Stomach (tissue), 9 donors: Measurements from ENCODE around the gene C4B. TPM values are rescaled to one million over a fixed set of nuclear protein-coding genes. Genes with fewer than 3 reads are reported as not detected.
"Not testable (repeated sequence)": the region's sequence is repeated elsewhere in the genome, so short reads cannot be mapped to it uniquely, and the experiment has no call there.

Source experiments
- DNase-seq, 2 donors: peaks; one replicate each; pipeline versions ENCODE4 v3.0.0 to v3.0.0-alpha.2; 2013 to 2019
- H3K27ac ChIP-seq, 5 donors: fragments of 200-600 bp in 4 of 5; sonication (generic) in 4 of 5; one replicate each; pipeline ENCODE4 v1.5.1; 2013 to 2019; ENCODE audit warnings: mild to moderate bottlenecking in 1 of 5, moderate library complexity in 1 of 5
- H3K27me3 ChIP-seq, 3 donors: fragments of 200-600 bp; sonication (generic); one replicate each; pipeline ENCODE4 v1.5.1; 2017 to 2019; ENCODE audit warnings: mixed run types in 1 of 3
- H3K36me3 ChIP-seq, 4 donors: fragments of 200-600 bp; sonication (generic); 1 replicate in 3 of 4; 2 replicates in 1 of 4; pipeline ENCODE4 v1.5.1; 2016 to 2019
- H3K4me1 ChIP-seq, 4 donors: fragments of 200-600 bp; sonication (generic); one replicate each; pipeline ENCODE4 v1.5.1; 2016 to 2019
- H3K4me3 ChIP-seq, 4 donors: fragments of 200-600 bp; sonication (generic) in 3 of 4; one replicate each; pipeline ENCODE4 v1.5.1; 2016 to 2019; ENCODE audit warnings: mild to moderate bottlenecking in 1 of 4
- H3K9me3 ChIP-seq, 4 donors: fragments of 200-600 bp; sonication (generic); one replicate each; pipeline ENCODE4 v1.5.1; 2016 to 2019
- EP300 ChIP-seq: sonication (generic); formaldehyde crosslinking; IDR thresholded peaks from one replicate; pipeline ENCODE4 v1.6.1; 2017; ENCODE audit warnings: antibody characterized with exemption
- POLR2A ChIP-seq, 4 donors: fragments of 450-650 bp; IDR thresholded peaks; one replicate each; pipeline ENCODE4 v1.6.1; 2016; ENCODE audit warnings: antibody characterized with exemption in 4 of 4, control low read depth in 2 of 4, mild to moderate bottlenecking in 1 of 4, moderate library complexity in 1 of 4
- POLR2AphosphoS5 ChIP-seq, 3 donors: sonication (generic); formaldehyde crosslinking; IDR thresholded peaks; one replicate each; pipeline ENCODE4 v1.6.1; 2016; ENCODE audit warnings: antibody characterized with exemption in 3 of 3
- WGBS, 5 donors: extraction: QIAGEN DNeasy Blood & Tissue Kit in 3 of 5; methylation state at CpG; one replicate each; pipeline versions ENCODE4 v1.1.5 to v1.1.7; 2013 to 2018; 5-methylcytosine and 5-hydroxymethylcytosine counted together
- intact Hi-C: fragments of 100-400 bp; cut with DNase I; formaldehyde crosslinking; loops from one replicate; pipeline ENCODE4 v1.15.1; 2023; ENCODE audit warnings: low total_unique reads
- polyA plus RNA-seq, 3 donors: library from polyadenylated mRNA; stranded (reverse); fragments of 200-250 nt; gene quantifications; one replicate each; pipeline ENCODE4 v1.2.3, GENCODE V29; 2013
- total RNA-seq, 5 donors: library from RNA; depleted of rRNA; stranded (reverse); fragments of >200 nt; gene quantifications; one replicate each; pipeline versions ENCODE4 v1.1.0 to v1.2.3, GENCODE V29; 2014 to 2016
- TF ChIP-seq, protein P1 (sequence below), 7 experiments: fragments of 450-650 bp in 4 of 7; fragments of 200-600 bp in 3 of 7; sonication (generic) in 3 of 7; IDR thresholded peaks; one replicate each; pipeline ENCODE4 v1.5.1; 2016 to 2019; ENCODE audit warnings: antibody characterized with exemption in 7 of 7, control low read depth in 2 of 7, mild to moderate bottlenecking in 1 of 7
- donor health status: healthy with polysubstance abuse.
- donor health status: Bipolar disorder and iron deficiency.
- donor health status: healthy.

C4B gene
- total and polyA plus RNA-seq, 8 donors: 14.9 to 108 (median 43.3) TPM

DNA sequence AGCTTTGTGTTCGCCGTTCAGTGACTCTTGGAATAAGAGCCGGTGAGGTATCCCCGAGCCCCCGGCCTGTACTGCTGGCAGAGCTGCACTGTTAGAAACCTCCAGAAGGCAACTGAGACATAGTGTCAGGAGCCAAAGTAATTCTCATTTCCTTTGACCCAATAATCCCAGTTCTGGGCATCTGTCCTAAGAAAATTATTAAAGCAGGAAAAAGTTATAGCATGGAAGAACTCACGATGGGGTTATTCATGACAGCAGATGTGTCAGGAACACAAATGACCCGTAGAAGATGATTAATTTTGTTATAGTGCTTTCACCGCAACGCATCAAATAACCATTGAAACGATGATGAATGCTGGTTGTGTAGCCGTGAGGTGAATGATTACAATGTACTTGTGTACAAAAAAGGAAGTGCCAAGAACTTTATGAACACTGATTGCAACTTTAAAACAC lies 43.9 kb downstream of the C4B start:
- Histone ChIP-seq H3K4me1 (no peaks in the 10 kb centered on the region), H3K27ac (no peak overlapping the region), H3K4me3 (no peak overlapping the region), H3K27me3 (no peaks in the 10 kb centered on the region), H3K36me3 (peaks cover 0 to 47% (median 32%) of the 10 kb centered on the region in 4 donors), H3K9me3 (no peaks in the 10 kb centered on the region)
- DNase-seq: no peak
- 74 to 86% (median 81%) methylated on average over 11 of the region's 11 CpGs for WGBS, 5 donors
- TF ChIP-seq, protein P1, sequence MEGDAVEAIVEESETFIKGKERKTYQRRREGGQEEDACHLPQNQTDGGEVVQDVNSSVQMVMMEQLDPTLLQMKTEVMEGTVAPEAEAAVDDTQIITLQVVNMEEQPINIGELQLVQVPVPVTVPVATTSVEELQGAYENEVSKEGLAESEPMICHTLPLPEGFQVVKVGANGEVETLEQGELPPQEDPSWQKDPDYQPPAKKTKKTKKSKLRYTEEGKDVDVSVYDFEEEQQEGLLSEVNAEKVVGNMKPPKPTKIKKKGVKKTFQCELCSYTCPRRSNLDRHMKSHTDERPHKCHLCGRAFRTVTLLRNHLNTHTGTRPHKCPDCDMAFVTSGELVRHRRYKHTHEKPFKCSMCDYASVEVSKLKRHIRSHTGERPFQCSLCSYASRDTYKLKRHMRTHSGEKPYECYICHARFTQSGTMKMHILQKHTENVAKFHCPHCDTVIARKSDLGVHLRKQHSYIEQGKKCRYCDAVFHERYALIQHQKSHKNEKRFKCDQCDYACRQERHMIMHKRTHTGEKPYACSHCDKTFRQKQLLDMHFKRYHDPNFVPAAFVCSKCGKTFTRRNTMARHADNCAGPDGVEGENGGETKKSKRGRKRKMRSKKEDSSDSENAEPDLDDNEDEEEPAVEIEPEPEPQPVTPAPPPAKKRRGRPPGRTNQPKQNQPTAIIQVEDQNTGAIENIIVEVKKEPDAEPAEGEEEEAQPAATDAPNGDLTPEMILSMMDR (IDR thresholded peaks at IDR 0.05): no peak
- TF ChIP-seq POLR2AphosphoS5 (IDR thresholded peaks at IDR 0.05) (no peak), POLR2A (IDR thresholded peaks at IDR 0.05) (no peak), EP300 (no peak)
- intact Hi-C loops: no loop called here

DNA sequence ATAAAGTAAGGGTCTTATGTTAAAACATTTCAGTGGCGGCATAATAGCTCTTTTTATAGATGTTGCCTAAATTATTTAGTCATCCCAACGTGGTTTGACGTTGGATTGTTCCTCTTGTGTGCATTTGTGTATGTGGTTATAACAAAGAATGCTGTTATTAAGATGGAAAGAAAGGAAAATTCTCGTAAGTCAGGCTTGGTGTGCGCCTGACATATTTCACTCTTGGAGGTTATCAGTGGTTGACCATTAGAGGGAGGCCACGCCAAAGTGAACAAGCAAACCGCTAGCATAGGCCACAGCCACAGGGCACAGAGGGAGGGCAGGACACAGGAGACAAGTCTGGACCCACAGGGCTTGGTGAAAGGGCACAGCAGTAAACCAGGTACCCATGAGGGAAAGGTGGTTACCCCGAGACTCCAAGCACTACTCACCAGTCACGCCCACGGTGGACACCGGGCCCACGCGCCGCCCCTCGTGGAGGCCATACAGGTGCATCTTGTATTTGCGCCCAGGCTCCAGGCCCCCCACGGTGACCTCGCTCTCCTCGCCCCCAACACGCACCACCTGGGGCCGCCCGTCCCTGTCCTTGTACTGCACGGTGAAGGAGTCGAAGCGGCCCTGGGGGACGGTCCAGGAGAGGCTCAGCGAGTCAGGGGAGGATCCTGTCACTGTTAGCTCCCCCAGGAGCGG lies 46.5 kb downstream of the C4B start:
- intact Hi-C loops: no loop called here
- Histone ChIP-seq H3K9me3 (no peaks in the 10 kb centered on the region), H3K36me3 (peaks cover 3 to 49% (median 39%) of the 10 kb centered on the region in 4 donors), H3K4me1 (no peaks in the 10 kb centered on the region), H3K27me3 (no peaks in the 10 kb centered on the region), H3K27ac (no peak overlapping the region), H3K4me3 (no peak overlapping the region)
- no peak for DNase-seq
- TF ChIP-seq EP300 (no peak), POLR2A (IDR thresholded peaks at IDR 0.05) (no peak), POLR2AphosphoS5 (IDR thresholded peaks at IDR 0.05) (no peak)
- TF ChIP-seq, protein P1 (IDR thresholded peaks at IDR 0.05): no peak
- WGBS, 5 donors: 77 to 87% (median 77%) methylated on average over 23 to 28 of the region's 28 CpGs

DNA sequence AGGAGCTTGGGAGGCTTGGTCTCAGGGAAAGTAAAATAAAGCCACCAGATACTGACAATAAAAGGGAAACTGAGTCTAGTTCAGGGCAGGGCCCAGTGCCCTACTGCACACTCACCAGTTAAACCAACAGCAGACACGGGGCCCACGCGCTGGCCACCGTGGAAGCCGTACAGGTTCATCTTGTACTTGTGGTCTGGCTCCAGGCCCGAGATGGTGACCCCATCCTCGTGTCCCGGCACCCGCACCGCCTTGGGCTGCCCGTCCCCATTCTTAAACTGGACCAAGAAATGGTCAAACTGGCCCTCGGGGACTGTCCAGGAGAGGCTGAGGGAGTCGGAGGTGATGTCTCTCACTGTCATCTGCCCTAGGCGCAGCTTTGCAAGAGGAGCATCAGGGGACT lies 50.1 kb downstream of the C4B start:
- intact Hi-C loops: no loop called here
- Histone ChIP-seq H3K27me3 (no peaks in the 10 kb centered on the region), H3K4me1 (no peaks in the 10 kb centered on the region), H3K9me3 (no peaks in the 10 kb centered on the region), H3K36me3 (peaks cover 3 to 59% (median 46%) of the 10 kb centered on the region in 4 donors), H3K27ac (no peak overlapping the region), H3K4me3 (no peak overlapping the region)
- 92 to 95% (median 93%) methylated on average over 14 of the region's 14 CpGs for WGBS, 5 donors
- TF ChIP-seq EP300: no peak
- no peak for TF ChIP-seq POLR2AphosphoS5 (IDR thresholded peaks at IDR 0.05)
- TF ChIP-seq, protein P1 (IDR thresholded peaks at IDR 0.05): no peak
- TF ChIP-seq POLR2A (IDR thresholded peaks at IDR 0.05): no peak
- DNase-seq: no peak

DNA sequence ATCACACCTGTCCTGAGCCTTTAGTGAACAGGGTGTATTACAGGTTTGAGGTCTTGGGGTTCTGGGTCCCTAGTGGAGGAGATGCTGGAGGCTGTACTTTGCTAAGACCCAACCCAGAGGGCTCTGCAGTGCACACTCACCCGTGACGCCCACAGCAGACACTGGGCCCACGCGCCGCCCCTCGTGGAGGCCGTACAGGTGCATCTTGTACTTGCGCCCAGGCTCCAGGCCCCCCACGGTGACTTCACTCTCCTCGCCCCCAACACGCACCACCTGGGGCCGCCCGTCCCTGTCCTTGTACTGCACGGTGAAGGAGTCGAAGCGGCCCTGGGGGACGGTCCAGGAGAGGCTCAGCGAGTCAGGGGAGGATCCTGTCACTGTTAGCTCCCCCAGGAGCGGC lies 52.9 kb downstream of the C4B start:
- DNase-seq, H3K27me3 ChIP-seq, intact Hi-C loops, H3K4me3 ChIP-seq, H3K4me1 ChIP-seq, H3K27ac ChIP-seq, H3K9me3 ChIP-seq: not testable (repeated sequence)
- WGBS, 5 donors: 87 to 97% (median 91%) methylated on average over 15 to 19 of the region's 19 CpGs
- H3K36me3 ChIP-seq: peaks cover 3 to 55% (median 39%) of the 10 kb centered on the region in 4 donors

DNA sequence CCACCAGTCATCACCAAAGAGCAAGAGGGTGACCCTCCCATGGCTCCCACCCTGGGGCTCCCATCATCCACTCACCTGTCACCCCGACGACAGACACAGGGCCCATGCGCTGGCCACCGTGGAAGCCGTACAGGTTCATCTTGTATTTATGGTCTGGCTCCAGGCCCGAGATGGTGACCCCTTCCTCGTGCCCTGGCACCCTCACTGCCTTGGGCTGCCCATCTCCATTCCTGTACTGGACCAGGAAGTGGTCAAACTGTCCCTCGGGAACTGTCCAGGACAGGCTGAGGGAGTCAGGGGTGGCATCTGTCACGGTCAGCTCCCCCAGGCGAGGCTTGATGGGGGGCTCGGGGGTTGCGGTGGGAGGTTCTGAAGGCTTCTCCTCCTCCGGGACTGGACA lies 53.7 kb downstream of the C4B start:
- H3K4me1 ChIP-seq, H3K9me3 ChIP-seq, intact Hi-C loops, DNase-seq, H3K27ac ChIP-seq, H3K27me3 ChIP-seq, H3K4me3 ChIP-seq: not testable (repeated sequence)
- 87 to 94% (median 90%) methylated on average over 12 to 13 of the region's 13 CpGs; no CpG with 5 or more reads in 1 of the 5 donors for WGBS, 5 donors
- peaks cover 3 to 54% (median 45%) of the 10 kb centered on the region in 4 donors for H3K36me3 ChIP-seq
